A549 (cell line): ENCODE data around the gene VPS26A.

Experiments
- CTCF ChIP-seq: fragments of >200 bp; sonication (Bioruptor Twin); formaldehyde crosslinking; IDR thresholded peaks from 3 replicates; pipeline ENCODE4 v1.5.1; 2016
- JUN ChIP-seq, 2 experiments: fragments of >200 bp; sonication (Bioruptor Twin); formaldehyde crosslinking; IDR thresholded peaks; 2 replicates in 1 of 2; 3 replicates in 1 of 2; pipeline ENCODE4 v1.6.1; 2016 to 2017
- RAD21 ChIP-seq, 2 experiments: fragments of >200 bp in 1 of 2; sonication (Bioruptor Twin) in 1 of 2; formaldehyde crosslinking in 1 of 2; IDR thresholded peaks in 1 of 2; conservative IDR thresholded peaks in 1 of 2; 2 replicates in 1 of 2; 3 replicates in 1 of 2; pipeline ENCODE4 v1.6.1; 2012 to 2018; ENCODE audit warnings: inconsistent platforms in 1 of 2

DNA sequence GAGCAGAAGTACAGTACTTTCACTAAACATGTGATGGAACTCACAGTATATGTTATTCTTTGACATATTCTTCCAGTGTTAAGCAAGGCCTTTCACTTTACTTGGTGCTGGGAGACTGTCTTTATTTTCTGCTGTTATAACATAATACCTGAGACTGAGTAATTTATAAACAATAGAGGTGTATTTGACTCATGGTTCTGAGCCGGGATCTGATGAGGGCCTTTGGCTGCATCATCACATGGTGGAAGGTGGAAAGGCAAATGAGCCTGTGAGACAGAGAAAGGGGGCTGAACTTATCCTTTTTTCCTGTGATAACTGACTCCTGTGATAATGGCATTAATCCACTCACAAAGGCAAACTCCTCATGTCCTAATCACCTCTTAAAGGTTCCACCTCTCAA lies 57.5 kb downstream of the VPS26A start:
- no peak for TF ChIP-seq RAD21 (conservative IDR thresholded peaks at IDR 0.05 in 1 of 2, IDR thresholded peaks at IDR 0.05 in 1 of 2)
- TF ChIP-seq CTCF: no peak
- TF ChIP-seq JUN (IDR thresholded peaks at IDR 0.05): no peak
